Keratinocyte (primary cell): Measurements from ENCODE around the gene ITPKC. TPM values are rescaled to one million over a fixed set of nuclear protein-coding genes. Genes with fewer than 3 reads are reported as not detected.

Experiments used
- DNase-seq: peaks from one replicate; pipeline ENCODE4 v3.0.0-alpha.2; 2011; ENCODE audit warnings: low read depth, missing footprints, low spot score
- FAIRE-seq: peaks from 2 replicates; lab custom pipeline; 2011; peaks lifted over from hg19 to GRCh38; lab: Jason Lieb, UNC
- H2AFZ ChIP-seq: 2 replicates; pipeline ENCODE4 v1.6.0; 2012; ENCODE audit warnings: low read length, control low read depth, inconsistent platforms; ENCODE audit not compliant: control insufficient read depth
- H3K27ac ChIP-seq: 2 replicates; pipeline ENCODE4 v1.5.1; 2011; ENCODE audit warnings: low read length; ENCODE audit not compliant: control insufficient read depth, insufficient read depth
- H3K27me3 ChIP-seq: 3 replicates; pipeline ENCODE4 v1.6.0; 2011; ENCODE audit warnings: low read length; ENCODE audit not compliant: control insufficient read depth, insufficient read depth; ENCODE audit errors: extremely low read depth
- H3K36me3 ChIP-seq, 2 experiments: 2 replicates in 1 of 2; 3 replicates in 1 of 2; pipeline ENCODE4 v1.5.1; 2011; ENCODE audit warnings: low read length in 2 of 2, mild to moderate bottlenecking in 1 of 2; ENCODE audit not compliant: control insufficient read depth in 2 of 2, insufficient read depth in 2 of 2; ENCODE audit errors: extremely low read depth in 1 of 2
- H3K4me1 ChIP-seq: 3 replicates; pipeline ENCODE4 v1.5.1; 2011; ENCODE audit warnings: low read length; ENCODE audit not compliant: control insufficient read depth, insufficient read depth; ENCODE audit errors: extremely low read depth
- H3K4me2 ChIP-seq: 3 replicates; pipeline ENCODE4 v1.6.0; 2011; ENCODE audit warnings: low read depth, low read length; ENCODE audit not compliant: control insufficient read depth, insufficient read depth; ENCODE audit errors: extremely low read depth
- H3K4me3 ChIP-seq, 3 experiments: fragments of 200-600 bp in 1 of 3; sonication (generic) in 1 of 3; 2 replicates in 2 of 3; 3 replicates in 1 of 3; pipeline ENCODE4 v1.5.1; 2011 to 2016; ENCODE audit warnings: low read length in 3 of 3, mild to moderate bottlenecking in 3 of 3, control low read depth in 2 of 3, inconsistent platforms in 1 of 3, low read depth in 1 of 3, mixed read lengths in 1 of 3, mixed run types in 1 of 3, moderate library complexity in 1 of 3; ENCODE audit not compliant: control insufficient read depth in 2 of 3, insufficient read depth in 2 of 3; ENCODE audit errors: extremely low read depth in 1 of 3
- H3K79me2 ChIP-seq: 2 replicates; pipeline ENCODE4 v1.6.0; 2012; ENCODE audit warnings: low read length; ENCODE audit not compliant: control insufficient read depth, insufficient read depth
- H3K9ac ChIP-seq: 3 replicates; pipeline ENCODE4 v1.6.0; 2011; ENCODE audit warnings: low read length; ENCODE audit not compliant: control insufficient read depth, insufficient read depth; ENCODE audit errors: extremely low read depth
- H3K9me1 ChIP-seq: 3 replicates; pipeline ENCODE4 v1.6.0; 2011; ENCODE audit warnings: low read length; ENCODE audit not compliant: control insufficient read depth, insufficient read depth; ENCODE audit errors: extremely low read depth
- H3K9me3 ChIP-seq: 2 replicates; pipeline ENCODE4 v1.5.1; 2012; ENCODE audit warnings: low read depth, low read length; ENCODE audit not compliant: control insufficient read depth
- H4K20me1 ChIP-seq: 3 replicates; pipeline ENCODE4 v1.6.0; 2011; ENCODE audit warnings: low read length; ENCODE audit not compliant: control insufficient read depth, insufficient read depth; ENCODE audit errors: extremely low read depth
- EZH2 ChIP-seq: IDR thresholded peaks from one replicate; pipeline ENCODE4 v1.6.1; 2012; ENCODE audit warnings: inconsistent platforms, mild to moderate bottlenecking, low read length, moderate library complexity
- dilution Hi-C: fragments of 300-500 bp; cut with MboI; formaldehyde crosslinking; loops from one replicate; pipeline ENCODE4 v1.7.0; 2020; ENCODE audit warnings: low sequenced_read_pairs; ENCODE audit not compliant: extremely low pct_ligation_motif_present
- polyA plus RNA-seq, 5 experiments: library from polyadenylated mRNA; depleted of rRNA in 3 of 5; stranded (reverse) in 3 of 5; stranded (forward) in 1 of 5; unstranded in 1 of 5; fragments of >200 nt; gene quantifications; 1 replicate in 1 of 5; 2 replicates in 3 of 5; 3 replicates in 1 of 5; pipeline versions ENCODE4 v1.2.1 to v1.2.3, GENCODE V29; 2011 to 2012; ENCODE audit warnings: missing spikeins in 2 of 5, low read depth in 1 of 5, low replicate concordance in 1 of 5
- TF ChIP-seq, protein P1 (sequence below), 3 experiments: IDR thresholded peaks in 1 of 3; conservative IDR thresholded peaks in 1 of 3; optimal IDR thresholded peaks in 1 of 3; 2 replicates in 2 of 3; 3 replicates in 1 of 3; pipeline versions ENCODE3 to v1.5.1; 2011; ENCODE audit warnings: low read length in 3 of 3, mild to moderate bottlenecking in 3 of 3, moderate library complexity in 2 of 3, control low read depth in 1 of 3, inconsistent platforms in 1 of 3; ENCODE audit not compliant: insufficient read depth in 2 of 3; ENCODE audit errors: extremely low read depth in 1 of 3

The ITPKC gene
- polyA plus RNA-seq, 1 donor (not counting 4 experiments of a cell fraction or from before 2014, with no cell fraction given) = 17.2 TPM

DNA sequence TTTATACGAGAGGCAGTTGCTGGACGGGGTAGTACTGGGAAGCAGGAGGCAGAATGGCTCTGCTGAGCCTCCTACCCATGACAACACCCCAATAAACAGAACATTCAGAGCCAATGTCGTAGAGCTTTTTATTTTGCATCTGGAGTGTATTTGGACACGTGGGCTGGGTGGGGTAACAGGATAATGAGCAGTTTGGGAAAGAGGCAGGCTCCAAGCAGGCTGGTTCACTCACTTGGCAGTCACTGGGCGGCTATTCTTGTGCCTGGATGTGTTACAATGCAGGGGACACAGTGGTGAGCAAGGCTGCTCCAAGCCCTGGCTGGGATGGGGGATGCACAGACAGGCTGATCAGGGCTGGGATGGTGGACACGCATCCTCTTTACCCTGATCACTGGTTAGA is 23.8 kb downstream of the ITPKC start:
- Histone ChIP-seq H3K9me1 (no peaks in the 10 kb centered on the region), H3K4me3 (no peak overlapping the region), H3K27me3 (no peaks in the 10 kb centered on the region), H3K9me3 (no peaks in the 10 kb centered on the region), H3K36me3 (peaks cover 23 to 36% of the 10 kb centered on the region in 2 experiments), H3K27ac (no peak overlapping the region), H3K79me2 (no peaks in the 10 kb centered on the region), H4K20me1 (no peaks in the 10 kb centered on the region), H2AFZ (no peak overlapping the region), H3K4me2 (no peak overlapping the region), H3K9ac (no peak overlapping the region), H3K4me1 (peaks cover 2% of the 10 kb centered on the region)
- TF ChIP-seq, protein P1, sequence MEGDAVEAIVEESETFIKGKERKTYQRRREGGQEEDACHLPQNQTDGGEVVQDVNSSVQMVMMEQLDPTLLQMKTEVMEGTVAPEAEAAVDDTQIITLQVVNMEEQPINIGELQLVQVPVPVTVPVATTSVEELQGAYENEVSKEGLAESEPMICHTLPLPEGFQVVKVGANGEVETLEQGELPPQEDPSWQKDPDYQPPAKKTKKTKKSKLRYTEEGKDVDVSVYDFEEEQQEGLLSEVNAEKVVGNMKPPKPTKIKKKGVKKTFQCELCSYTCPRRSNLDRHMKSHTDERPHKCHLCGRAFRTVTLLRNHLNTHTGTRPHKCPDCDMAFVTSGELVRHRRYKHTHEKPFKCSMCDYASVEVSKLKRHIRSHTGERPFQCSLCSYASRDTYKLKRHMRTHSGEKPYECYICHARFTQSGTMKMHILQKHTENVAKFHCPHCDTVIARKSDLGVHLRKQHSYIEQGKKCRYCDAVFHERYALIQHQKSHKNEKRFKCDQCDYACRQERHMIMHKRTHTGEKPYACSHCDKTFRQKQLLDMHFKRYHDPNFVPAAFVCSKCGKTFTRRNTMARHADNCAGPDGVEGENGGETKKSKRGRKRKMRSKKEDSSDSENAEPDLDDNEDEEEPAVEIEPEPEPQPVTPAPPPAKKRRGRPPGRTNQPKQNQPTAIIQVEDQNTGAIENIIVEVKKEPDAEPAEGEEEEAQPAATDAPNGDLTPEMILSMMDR (optimal IDR thresholded peaks at IDR 0.05 in 1 of 3, IDR thresholded peaks at IDR 0.05 in 1 of 3, conservative IDR thresholded peaks at IDR 0.05 in 1 of 3; ENCODE audit: extremely low read depth in 1 of 3, insufficient read depth in 2 of 3, low read length in 3 of 3) = no peak
- no peak for TF ChIP-seq EZH2
- FAIRE-seq = no peak
- dilution Hi-C loops = no loop called here
- DNase-seq = no peak

DNA sequence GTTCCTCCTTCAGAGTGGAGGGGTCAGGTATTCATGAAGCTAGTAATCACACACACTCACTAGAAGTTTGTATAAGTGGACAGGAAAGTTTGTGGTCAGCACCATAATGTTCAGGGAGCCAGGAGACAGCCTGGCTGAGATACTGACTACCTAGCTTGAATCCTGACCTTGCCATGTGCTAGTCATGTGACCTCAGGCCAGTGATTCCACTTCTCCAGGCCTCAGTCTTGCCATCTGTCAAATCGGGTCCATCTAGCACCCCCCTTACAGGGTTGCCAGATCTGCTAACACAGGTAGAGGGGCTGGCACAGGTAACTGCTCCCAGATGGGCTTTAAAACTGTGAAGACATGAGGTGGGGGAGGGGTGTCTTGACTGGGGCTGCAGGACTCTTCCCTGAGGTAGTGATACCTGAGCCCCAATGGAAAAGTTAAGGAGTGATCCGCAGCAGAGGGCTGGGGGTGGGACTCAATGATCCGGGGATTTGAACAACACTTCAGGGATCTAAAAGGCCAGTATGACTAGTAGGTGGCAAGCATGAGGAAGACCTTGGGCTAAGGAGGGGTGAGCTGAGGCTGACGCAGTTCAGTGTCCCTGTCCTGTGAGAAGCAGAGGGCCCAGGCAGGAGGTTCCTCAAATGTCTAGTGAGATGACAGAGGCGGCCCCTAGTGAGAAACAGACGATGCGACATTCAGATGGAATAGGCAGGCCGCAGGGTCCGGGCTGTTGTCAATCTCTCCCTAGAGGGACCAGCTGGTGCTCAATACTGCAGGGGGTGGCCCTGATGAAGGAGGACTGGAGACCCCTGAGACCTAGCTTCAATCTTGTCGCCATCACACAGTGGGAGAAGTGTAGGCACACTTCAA is 24.8 kb downstream of the ITPKC start:
- Histone ChIP-seq H3K4me1 (peaks cover 2% of the 10 kb centered on the region), H3K4me3 (no peak overlapping the region), H2AFZ (no peak overlapping the region), H3K27me3 (no peaks in the 10 kb centered on the region), H3K9ac (no peak overlapping the region), H3K36me3 (peaks cover 19 to 34% of the 10 kb centered on the region in 2 experiments), H4K20me1 (no peaks in the 10 kb centered on the region), H3K9me3 (no peaks in the 10 kb centered on the region), H3K27ac (no peak overlapping the region), H3K9me1 (no peaks in the 10 kb centered on the region), H3K79me2 (no peaks in the 10 kb centered on the region), H3K4me2 (no peak overlapping the region)
- FAIRE-seq (no peak), DNase-seq (no peak)
- dilution Hi-C loops = no loop called here
- TF ChIP-seq EZH2 = no peak
- TF ChIP-seq, protein P1 (optimal IDR thresholded peaks at IDR 0.05 in 1 of 3, IDR thresholded peaks at IDR 0.05 in 1 of 3, conservative IDR thresholded peaks at IDR 0.05 in 1 of 3; ENCODE audit: extremely low read depth in 1 of 3, insufficient read depth in 2 of 3, low read length in 3 of 3) = no peak
